ENCODE data around the gene IQGAP3.

GRCh38 chr1:156582388-156583017 is 10.1 kb upstream of the IQGAP3 start:
- TF ChIP-seq POLR2A (IDR thresholded peaks at IDR 0.05; ENCODE audit: low read depth) (no peak), POLR2AphosphoS5 (IDR thresholded peaks at IDR 0.05) (no peak), CTCF (IDR thresholded peaks at IDR 0.05) (no peak)

All from esophagus muscularis mucosa (tissue), 3 donors.